GM13977 (cell line): ENCODE measurements around the gene RNF150.

ENCODE experiments used
- DNase-seq: peaks from one replicate; pipeline ENCODE4 v3.0.0; 2012; ENCODE audit warnings: low spot score
- CTCF ChIP-seq: IDR thresholded peaks from 2 replicates; pipeline ENCODE4 v1.5.1; 2012; ENCODE audit warnings: mild to moderate bottlenecking, control low read depth; ENCODE audit not compliant: insufficient read depth; ENCODE audit errors: extremely low read depth, missing control alignments
- in situ Hi-C: fragments of 300-500 bp; cut with MboI; formaldehyde crosslinking; loops from one replicate; pipeline ENCODE4 v1.12.0; 2022; ENCODE audit warnings: low sequenced_read_pairs, low pct_unique_long_range_greater_than_20kb, mixed read lengths, inconsistent platforms; ENCODE audit not compliant: unreplicated experiment

RNF150 gene

GRCh38 chr4:141036786-141037185 lies 96.5 kb downstream of the RNF150 start:
- in situ Hi-C loops, result no loop called here
- no peak for TF ChIP-seq CTCF
- no peak for DNase-seq

DNA sequence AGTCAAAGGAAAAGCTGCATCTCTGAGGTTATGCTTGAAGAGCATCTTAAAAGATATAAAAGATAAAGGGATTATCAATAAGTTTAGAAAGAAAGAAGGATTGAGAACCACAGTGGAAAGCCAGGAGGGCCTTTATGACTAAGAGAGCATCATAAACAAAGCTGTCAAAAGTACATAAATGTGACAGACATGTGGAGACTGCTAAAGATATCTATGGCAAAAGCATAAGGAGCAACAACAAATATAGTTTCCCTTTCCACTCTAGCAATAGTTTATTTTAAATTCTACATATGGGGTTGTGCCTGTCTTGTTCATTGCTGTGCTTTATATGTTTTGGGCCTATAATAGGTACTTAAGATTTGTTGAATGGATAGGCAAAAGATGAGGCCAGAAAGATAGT lies 97.3 kb downstream of the RNF150 start:
- no peak for TF ChIP-seq CTCF
- in situ Hi-C loops, result no loop called here
- no peak for DNase-seq

DNA sequence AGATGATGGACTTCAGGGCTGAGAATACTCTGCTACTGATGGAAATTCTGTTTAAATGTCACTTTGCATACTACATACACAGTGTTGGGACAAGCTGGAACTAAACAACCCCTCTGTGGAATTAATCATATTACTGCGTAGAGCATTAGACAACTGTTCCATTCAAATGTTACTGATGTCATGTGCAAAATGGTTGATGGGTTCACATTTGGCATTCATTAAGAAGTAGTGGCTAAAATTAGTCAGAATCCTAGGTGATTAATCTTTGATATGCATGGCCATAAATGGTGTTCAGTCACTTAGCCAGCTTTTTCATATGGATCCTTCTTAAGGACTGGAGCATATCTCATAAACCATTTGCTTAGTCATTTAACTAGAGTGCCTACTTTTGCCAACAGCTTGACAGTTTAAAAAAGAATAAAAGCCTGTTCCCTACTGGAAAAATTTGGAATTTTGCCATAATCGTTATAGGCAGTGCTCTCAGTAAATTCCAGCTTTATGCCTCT lies 105.2 kb downstream of the RNF150 start:
- no peak for TF ChIP-seq CTCF
- no peak for DNase-seq

GRCh38 chr4:141027421-141027820 lies 105.8 kb downstream of the RNF150 start:
- DNase-seq, result no peak
- no peak for TF ChIP-seq CTCF
- in situ Hi-C loops, result no loop called here

More for the DNA sequence above, 105.2 kb downstream of the RNF150 start:
- in situ Hi-C loops, result no loop called here

- in situ Hi-C loops, result no loop called here
- no peak for TF ChIP-seq CTCF
- DNase-seq, result no peak
Observed at GRCh38 chr4:141026900-141027299, 106.4 kb downstream of the RNF150 start.

GRCh38 chr4:141023051-141023450 lies 110.2 kb downstream of the RNF150 start:
- no peak for TF ChIP-seq CTCF
- in situ Hi-C loops, result no loop called here
- no peak for DNase-seq
